ENCODE measurements around the gene POLR2E. TPM values are rescaled to one million over a fixed set of nuclear protein-coding genes. Genes with fewer than 3 reads are reported as not detected.

The POLR2E gene
- 223 TPM for polyA plus RNA-seq (2013, experiment 1 of 2)
- 199 TPM for polyA plus RNA-seq (2013, experiment 2 of 2)

DNA sequence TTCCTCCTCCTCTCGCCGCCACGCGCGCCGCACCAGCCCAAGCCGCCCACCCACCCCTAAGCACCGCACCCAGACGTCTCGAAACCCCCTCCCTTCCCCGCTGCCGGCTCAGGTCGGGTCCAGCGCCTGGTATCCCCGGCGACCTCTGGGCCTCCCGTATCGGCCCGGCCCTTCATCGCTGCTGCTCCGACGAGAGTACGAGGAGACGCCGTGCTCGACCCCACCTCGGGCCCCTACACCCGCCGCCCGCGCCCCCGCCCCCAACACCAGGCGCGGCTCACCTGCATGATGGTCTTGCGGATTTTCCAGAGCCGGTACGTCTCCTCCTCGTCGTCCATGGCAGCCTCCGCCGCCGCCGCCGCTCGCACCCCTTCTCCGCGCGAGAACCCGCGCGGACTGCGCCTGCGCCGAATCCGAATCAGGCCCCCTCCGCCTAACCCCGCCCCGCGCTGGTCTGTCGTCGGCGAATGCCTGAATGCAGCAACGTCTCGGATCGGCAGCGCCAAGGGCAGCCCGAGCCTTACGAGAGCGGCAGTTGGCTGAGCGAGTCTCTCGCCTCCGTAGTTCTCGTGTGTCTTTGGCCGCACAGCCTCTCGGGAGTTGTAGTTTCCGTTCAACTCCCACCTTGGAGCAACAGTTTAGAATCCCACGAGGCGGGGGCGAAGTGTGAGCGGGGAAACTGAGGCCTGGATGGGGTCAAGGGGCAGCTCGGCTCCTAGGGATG lies at the start of gene POLR2E:
TSS of gene POLR2E (minus strand) at position 398 of the 724 bp plus-strand sequence. CDS start at position 338, 60 bp downstream.
- Histone ChIP-seq H3K27ac (ENCODE audit: low read depth, low read length, severe bottlenecking) (peak within 1 kb of the TSS; percentile 29), H3K36me3 (ENCODE audit: control insufficient read depth, insufficient read depth, low read length) (peaks cover 33% of the 10 kb centered on the region), H3K4me1 (ENCODE audit: control insufficient read depth, insufficient read depth, low read length, poor library complexity, severe bottlenecking) (peaks cover 14% of the 10 kb centered on the region), H3K9me3 (ENCODE audit: control insufficient read depth, low read length) (peaks cover under 1% of the 10 kb centered on the region), H3K4me3 (ENCODE audit: extremely low read depth, insufficient read depth, low read length, poor library complexity, severe bottlenecking) (peak within 1 kb of the TSS; percentile 93)
- WGBS, 2 experiments (ENCODE audit: insufficient coverage in 2 of 2), result 0 to 1% methylated on average over 65 to 69 of the region's 81 CpGs

DNA sequence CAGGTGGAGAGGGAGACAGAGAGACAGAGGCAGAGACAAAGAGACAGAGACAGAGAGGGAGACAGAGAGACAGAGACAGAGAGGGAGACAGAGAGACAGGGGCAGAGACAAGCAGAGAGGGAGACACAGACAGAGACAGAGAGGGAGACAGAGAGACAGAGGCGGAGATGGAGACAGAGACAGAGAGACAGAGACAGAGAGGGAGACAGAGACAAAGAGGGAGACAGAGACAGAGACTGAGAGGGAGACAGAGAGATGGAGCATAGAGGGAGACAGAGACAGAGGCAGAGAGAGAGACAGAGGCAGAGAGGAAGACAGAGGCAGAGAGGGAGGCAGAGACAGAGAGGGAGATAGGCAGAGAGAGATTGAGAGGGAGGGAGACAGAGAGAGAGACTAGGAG lies 49.6 kb upstream of the POLR2E start:
- H3K4me1 ChIP-seq (ENCODE audit: control insufficient read depth, insufficient read depth, low read length, poor library complexity, severe bottlenecking), result no peaks in the 10 kb centered on the region
- H3K27ac ChIP-seq (ENCODE audit: low read depth, low read length, severe bottlenecking), result no peak overlapping the region
- H3K4me3 ChIP-seq (ENCODE audit: extremely low read depth, insufficient read depth, low read length, poor library complexity, severe bottlenecking), result no peak overlapping the region
- no peaks in the 10 kb centered on the region for H3K9me3 ChIP-seq (ENCODE audit: control insufficient read depth, low read length)
- H3K36me3 ChIP-seq (ENCODE audit: control insufficient read depth, insufficient read depth, low read length), result peaks cover 55% of the 10 kb centered on the region
- WGBS, 2 experiments (ENCODE audit: insufficient coverage in 2 of 2), result 94 to 95% methylated on average over 1 of the region's 1 CpG

DNA sequence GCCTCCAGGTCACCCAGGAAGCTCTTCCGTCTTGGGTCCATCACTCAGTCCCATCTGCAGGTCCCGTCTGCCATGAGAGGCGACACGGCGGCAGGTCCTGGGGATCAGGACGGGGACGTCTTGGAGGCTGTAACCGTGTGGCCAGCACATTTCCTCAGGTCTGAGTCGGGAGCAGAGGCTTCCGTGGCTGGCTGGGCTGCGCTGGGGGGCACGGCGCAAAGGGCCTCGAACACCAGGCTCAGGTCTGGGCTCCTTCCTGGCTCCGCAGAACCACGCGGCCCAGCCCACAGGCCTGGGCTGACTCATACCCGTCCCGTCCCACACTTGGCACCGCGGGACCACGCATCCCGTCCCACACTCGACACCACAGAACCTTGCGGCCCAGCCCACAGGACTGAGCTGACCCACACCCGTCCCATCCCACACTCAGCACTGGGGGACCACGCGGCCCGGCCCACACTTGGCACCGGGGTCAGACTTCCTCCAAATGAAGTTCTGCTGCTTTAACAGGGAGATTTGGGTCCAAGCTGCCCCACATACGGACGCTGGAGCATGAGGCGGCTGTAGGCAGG lies 48.7 kb upstream of the POLR2E start:
- Histone ChIP-seq H3K9me3 (ENCODE audit: control insufficient read depth, low read length) (no peaks in the 10 kb centered on the region), H3K27ac (ENCODE audit: low read depth, low read length, severe bottlenecking) (no peak overlapping the region), H3K4me1 (ENCODE audit: control insufficient read depth, insufficient read depth, low read length, poor library complexity, severe bottlenecking) (no peaks in the 10 kb centered on the region), H3K36me3 (ENCODE audit: control insufficient read depth, insufficient read depth, low read length) (peaks cover 51% of the 10 kb centered on the region), H3K4me3 (ENCODE audit: extremely low read depth, insufficient read depth, low read length, poor library complexity, severe bottlenecking) (no peak overlapping the region)
- 94 to 97% methylated on average over 28 to 29 of the region's 33 CpGs for WGBS, 2 experiments (ENCODE audit: insufficient coverage in 2 of 2)

DNA sequence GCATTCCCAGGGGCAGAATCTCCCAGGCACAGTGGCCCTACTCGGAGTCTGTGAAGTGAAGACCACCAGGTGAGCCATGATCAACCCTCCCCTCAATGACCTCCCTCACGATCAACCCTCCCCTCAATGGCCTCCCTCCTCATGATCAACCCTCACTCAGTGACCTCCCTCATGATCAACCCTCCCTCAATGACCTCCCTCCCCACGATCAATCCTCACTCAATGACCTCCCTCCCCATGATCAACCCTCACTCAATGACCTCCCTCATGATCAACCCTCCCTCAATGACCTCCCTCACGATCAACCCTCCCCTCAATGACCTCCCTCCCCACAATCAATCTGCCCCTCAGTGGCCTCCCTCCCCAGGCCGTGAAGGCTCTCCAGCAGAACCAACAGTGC lies 46.8 kb upstream of the POLR2E start:
- WGBS, 2 experiments (ENCODE audit: insufficient coverage in 2 of 2), result 84 to 86% methylated on average over 5 of the region's 5 CpGs
- no peak overlapping the region for H3K4me3 ChIP-seq (ENCODE audit: extremely low read depth, insufficient read depth, low read length, poor library complexity, severe bottlenecking)
- H3K9me3 ChIP-seq (ENCODE audit: control insufficient read depth, low read length), result no peaks in the 10 kb centered on the region
- no peaks in the 10 kb centered on the region for H3K4me1 ChIP-seq (ENCODE audit: control insufficient read depth, insufficient read depth, low read length, poor library complexity, severe bottlenecking)
- H3K36me3 ChIP-seq (ENCODE audit: control insufficient read depth, insufficient read depth, low read length), result peaks cover 42% of the 10 kb centered on the region
- H3K27ac ChIP-seq (ENCODE audit: low read depth, low read length, severe bottlenecking), result no peak overlapping the region

DNA sequence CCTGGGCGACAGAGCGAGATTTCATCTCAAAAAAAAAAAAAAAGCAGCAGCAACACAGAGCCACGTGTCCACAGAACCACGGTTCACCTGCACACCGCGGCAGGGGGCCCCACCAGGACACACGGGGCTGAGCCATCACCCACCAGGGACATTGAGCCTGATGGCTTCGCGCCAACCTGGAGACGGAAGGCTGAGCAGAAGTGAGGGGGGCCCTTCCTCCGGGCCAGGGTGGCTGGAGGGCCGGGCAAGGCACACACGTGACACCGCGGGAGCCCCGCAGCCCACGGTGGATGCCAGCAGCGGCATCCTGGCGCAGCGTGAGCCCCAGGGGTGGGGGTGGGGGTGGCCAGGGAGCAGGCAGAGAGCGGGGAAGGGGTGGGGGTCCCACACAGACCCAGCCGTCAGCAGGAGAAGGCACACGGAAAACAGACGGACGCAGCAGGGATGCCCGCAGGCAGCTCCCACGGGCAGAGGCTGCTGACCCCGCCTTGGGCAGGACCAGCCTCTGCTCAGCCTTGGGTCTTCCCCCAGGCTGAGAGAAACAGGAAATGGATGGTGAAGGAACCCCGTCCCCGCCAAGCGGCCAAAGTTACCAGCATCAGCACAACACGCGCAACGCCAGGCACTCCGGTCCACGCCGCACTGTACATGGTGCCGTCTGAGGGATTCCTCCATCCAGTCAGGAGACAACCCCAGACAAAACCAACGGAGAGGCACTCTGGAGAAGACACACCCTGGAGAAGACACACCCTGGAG lies 45.3 kb upstream of the POLR2E start:
- Histone ChIP-seq H3K4me1 (ENCODE audit: control insufficient read depth, insufficient read depth, low read length, poor library complexity, severe bottlenecking) (no peaks in the 10 kb centered on the region), H3K4me3 (ENCODE audit: extremely low read depth, insufficient read depth, low read length, poor library complexity, severe bottlenecking) (no peak overlapping the region), H3K9me3 (ENCODE audit: control insufficient read depth, low read length) (no peaks in the 10 kb centered on the region), H3K36me3 (ENCODE audit: control insufficient read depth, insufficient read depth, low read length) (peaks cover 42% of the 10 kb centered on the region), H3K27ac (ENCODE audit: low read depth, low read length, severe bottlenecking) (no peak overlapping the region)
- WGBS, 2 experiments (ENCODE audit: insufficient coverage in 2 of 2), result 95 to 97% methylated on average over 18 to 27 of the region's 39 CpGs

DNA sequence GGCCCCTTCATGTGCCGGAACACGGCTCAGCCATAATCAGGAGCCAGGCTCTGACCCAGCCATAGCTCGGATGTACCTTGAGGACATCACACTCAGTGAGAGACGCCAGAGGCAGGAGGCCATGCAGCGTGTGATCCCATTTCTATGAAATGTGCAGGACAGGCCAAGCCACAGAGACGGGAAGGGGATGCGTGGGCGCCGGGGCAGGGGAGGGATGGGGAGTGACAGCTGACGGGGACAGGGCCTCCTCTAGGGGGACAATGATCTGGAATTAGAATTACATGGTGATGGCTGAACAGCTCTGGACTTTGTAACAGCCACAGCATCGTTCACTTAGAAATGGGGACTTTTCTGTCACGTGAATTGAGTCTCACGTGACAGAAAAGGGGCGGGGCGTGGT lies 44.0 kb upstream of the POLR2E start:
- Histone ChIP-seq H3K36me3 (ENCODE audit: control insufficient read depth, insufficient read depth, low read length) (peaks cover 36% of the 10 kb centered on the region), H3K4me3 (ENCODE audit: extremely low read depth, insufficient read depth, low read length, poor library complexity, severe bottlenecking) (no peak overlapping the region), H3K27ac (ENCODE audit: low read depth, low read length, severe bottlenecking) (no peak overlapping the region), H3K4me1 (ENCODE audit: control insufficient read depth, insufficient read depth, low read length, poor library complexity, severe bottlenecking) (no peaks in the 10 kb centered on the region), H3K9me3 (ENCODE audit: control insufficient read depth, low read length) (no peaks in the 10 kb centered on the region)
- 93 to 98% methylated on average over 13 to 15 of the region's 15 CpGs for WGBS, 2 experiments (ENCODE audit: insufficient coverage in 2 of 2)

DNA sequence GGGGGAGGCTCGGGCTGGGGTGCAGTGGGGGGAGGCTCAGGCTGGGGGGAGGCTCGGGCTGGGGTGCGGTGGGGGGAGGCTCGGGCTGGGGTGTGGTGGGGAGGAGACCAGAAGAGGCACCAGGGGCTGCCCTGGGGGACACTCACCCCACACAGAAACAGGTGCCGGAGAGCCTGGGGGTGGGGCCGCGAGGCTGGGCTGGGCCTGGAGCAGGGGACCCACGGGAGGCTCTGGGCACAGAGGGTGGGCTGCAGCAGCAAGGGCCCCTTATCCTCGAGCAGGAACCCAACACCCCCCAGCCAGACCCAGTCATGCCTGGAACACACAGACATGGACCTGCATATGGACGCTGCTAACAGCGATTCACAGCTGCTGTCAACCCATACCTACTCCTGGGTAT lies 42.9 kb upstream of the POLR2E start:
- no peaks in the 10 kb centered on the region for H3K9me3 ChIP-seq (ENCODE audit: control insufficient read depth, low read length)
- WGBS, 2 experiments (ENCODE audit: insufficient coverage in 2 of 2), result 96% methylated on average over 6 to 7 of the region's 11 CpGs
- H3K27ac ChIP-seq (ENCODE audit: low read depth, low read length, severe bottlenecking), result no peak overlapping the region
- peaks cover 34% of the 10 kb centered on the region for H3K36me3 ChIP-seq (ENCODE audit: control insufficient read depth, insufficient read depth, low read length)
- H3K4me1 ChIP-seq (ENCODE audit: control insufficient read depth, insufficient read depth, low read length, poor library complexity, severe bottlenecking), result peaks cover 2% of the 10 kb centered on the region
- H3K4me3 ChIP-seq (ENCODE audit: extremely low read depth, insufficient read depth, low read length, poor library complexity, severe bottlenecking), result no peak overlapping the region

DNA sequence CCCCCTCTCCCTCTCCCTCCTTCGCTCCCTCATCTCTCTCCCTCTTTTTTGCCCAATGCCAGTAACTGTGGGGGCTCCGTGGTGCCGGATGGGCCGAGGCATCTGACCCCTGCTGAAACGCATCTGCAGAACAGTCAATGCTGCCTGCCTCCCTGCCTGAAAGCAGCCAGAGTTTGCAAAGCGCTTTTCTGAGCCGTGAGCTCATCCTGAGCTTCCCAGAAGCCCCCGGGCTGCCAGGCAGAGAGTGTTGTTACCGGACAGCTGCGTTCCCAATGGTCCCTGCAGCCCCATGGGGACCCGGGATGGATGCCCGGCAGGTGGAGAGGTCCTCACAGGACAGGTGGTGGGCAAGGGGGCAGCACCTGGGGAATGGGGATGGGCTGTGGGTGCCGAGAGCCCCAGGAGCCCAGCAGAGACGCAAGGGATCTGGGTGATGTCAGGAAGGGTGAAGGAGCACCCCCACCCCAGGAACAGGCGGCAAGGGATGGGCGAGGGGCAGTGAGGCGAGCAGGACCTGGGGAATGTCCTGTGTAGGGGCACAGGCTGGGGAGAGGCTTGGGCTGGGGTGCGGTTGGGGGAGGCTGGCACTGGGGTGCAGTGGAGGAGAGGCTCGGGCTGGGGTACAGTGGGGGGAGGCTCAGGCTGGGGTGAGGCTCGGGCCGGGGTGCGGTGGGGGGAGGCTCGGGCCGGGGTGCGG lies 41.6 kb upstream of the POLR2E start:
- Histone ChIP-seq H3K4me1 (ENCODE audit: control insufficient read depth, insufficient read depth, low read length, poor library complexity, severe bottlenecking) (peaks cover 10% of the 10 kb centered on the region), H3K4me3 (ENCODE audit: extremely low read depth, insufficient read depth, low read length, poor library complexity, severe bottlenecking) (no peak overlapping the region), H3K9me3 (ENCODE audit: control insufficient read depth, low read length) (no peaks in the 10 kb centered on the region), H3K36me3 (ENCODE audit: control insufficient read depth, insufficient read depth, low read length) (peaks cover 23% of the 10 kb centered on the region), H3K27ac (ENCODE audit: low read depth, low read length, severe bottlenecking) (no peak overlapping the region)
- WGBS, 2 experiments (ENCODE audit: insufficient coverage in 2 of 2), result 82 to 85% methylated on average over 13 to 18 of the region's 25 CpGs

DNA sequence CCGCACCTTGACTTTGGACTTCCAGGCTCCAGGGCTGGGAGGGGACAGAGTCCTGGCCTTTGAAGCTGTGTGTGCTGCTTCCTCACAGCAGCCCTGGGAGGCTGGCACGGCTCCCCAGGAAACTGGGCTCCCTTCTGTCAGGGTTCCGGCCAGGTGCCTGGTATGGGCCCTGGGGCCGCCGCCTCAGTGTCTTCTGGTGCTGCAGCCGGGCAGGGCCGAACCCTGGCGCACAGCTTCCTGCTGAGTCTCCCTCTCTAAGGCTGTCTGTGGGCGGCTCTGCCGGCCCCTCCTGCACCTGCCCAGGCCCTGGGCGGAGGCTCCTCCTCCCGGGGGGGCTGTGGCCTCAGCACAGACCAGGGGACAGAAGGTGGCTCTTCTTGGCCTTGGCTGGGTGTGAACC lies 41.0 kb upstream of the POLR2E start:
- Histone ChIP-seq H3K36me3 (ENCODE audit: control insufficient read depth, insufficient read depth, low read length) (peaks cover 22% of the 10 kb centered on the region), H3K4me3 (ENCODE audit: extremely low read depth, insufficient read depth, low read length, poor library complexity, severe bottlenecking) (no peak overlapping the region), H3K27ac (ENCODE audit: low read depth, low read length, severe bottlenecking) (no peak overlapping the region), H3K9me3 (ENCODE audit: control insufficient read depth, low read length) (no peaks in the 10 kb centered on the region), H3K4me1 (ENCODE audit: control insufficient read depth, insufficient read depth, low read length, poor library complexity, severe bottlenecking) (peaks cover 13% of the 10 kb centered on the region)
- 84 to 86% methylated on average over 11 to 12 of the region's 12 CpGs for WGBS, 2 experiments (ENCODE audit: insufficient coverage in 2 of 2)

DNA sequence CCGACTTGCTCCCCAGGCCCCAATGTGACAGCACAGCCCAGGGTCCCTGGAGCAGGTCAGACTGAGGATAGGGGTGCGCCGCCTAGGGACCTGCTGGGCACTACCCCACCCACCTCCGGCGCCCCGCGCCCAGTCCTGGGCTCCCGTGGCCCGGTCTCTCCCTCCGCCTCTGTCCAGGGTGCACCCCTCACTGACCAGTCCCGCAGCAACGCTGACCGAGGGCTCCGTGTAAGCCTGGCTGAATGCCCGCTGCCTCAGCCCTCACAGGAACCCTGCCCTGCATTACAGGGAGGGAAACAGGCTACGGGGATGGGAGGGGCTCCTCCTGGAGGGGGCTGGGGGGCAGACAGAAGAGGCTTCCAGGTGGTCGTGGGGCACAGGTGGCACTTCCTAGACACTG lies 40.3 kb upstream of the POLR2E start:
- no peak overlapping the region for H3K27ac ChIP-seq (ENCODE audit: low read depth, low read length, severe bottlenecking)
- H3K9me3 ChIP-seq (ENCODE audit: control insufficient read depth, low read length), result no peaks in the 10 kb centered on the region
- no peak overlapping the region for H3K4me3 ChIP-seq (ENCODE audit: extremely low read depth, insufficient read depth, low read length, poor library complexity, severe bottlenecking)
- H3K36me3 ChIP-seq (ENCODE audit: control insufficient read depth, insufficient read depth, low read length), result peaks cover 22% of the 10 kb centered on the region
- 96 to 97% methylated on average over 16 to 17 of the region's 17 CpGs for WGBS, 2 experiments (ENCODE audit: insufficient coverage in 2 of 2)
- peaks cover 13% of the 10 kb centered on the region for H3K4me1 ChIP-seq (ENCODE audit: control insufficient read depth, insufficient read depth, low read length, poor library complexity, severe bottlenecking)

Data from mesodermal cell (in vitro differentiated cells).